Sigmoid colon (tissue), 7 donors: ENCODE results near the gene C17orf75. TPM values are rescaled to one million over a fixed set of nuclear protein-coding genes. Genes with fewer than 3 reads are reported as not detected.

Experiments used
- DNase-seq: peaks from one replicate; pipeline ENCODE4 v3.0.0-alpha.2; 2019
- H3K27ac ChIP-seq, 4 donors: fragments of 200-600 bp; sonication (generic); one replicate each; pipeline ENCODE4 v1.5.1; 2016 to 2019; ENCODE audit warnings: mild to moderate bottlenecking in 1 of 4
- H3K27me3 ChIP-seq, 3 donors: fragments of 200-600 bp; sonication (generic); one replicate each; pipeline ENCODE4 v1.5.1; 2019; ENCODE audit warnings: mild to moderate bottlenecking in 1 of 3
- H3K36me3 ChIP-seq, 4 donors: fragments of 200-600 bp; sonication (generic); one replicate each; pipeline ENCODE4 v1.5.1; 2016 to 2019
- H3K4me1 ChIP-seq, 4 donors: fragments of 200-600 bp; sonication (generic); one replicate each; pipeline ENCODE4 v1.5.1; 2017 to 2019
- H3K4me3 ChIP-seq, 4 donors: fragments of 200-600 bp; sonication (generic); one replicate each; pipeline ENCODE4 v1.5.1; 2017 to 2019; ENCODE audit warnings: mild to moderate bottlenecking in 2 of 4, moderate library complexity in 1 of 4
- H3K9me3 ChIP-seq, 4 donors: fragments of 200-600 bp in 3 of 4; sonication (generic) in 3 of 4; one replicate each; pipeline versions ENCODE4 v1.5.1 to v1.6.1; 2013 to 2019
- EP300 ChIP-seq, 4 donors: sonication (generic); formaldehyde crosslinking; IDR thresholded peaks; one replicate each; pipeline ENCODE4 v1.6.1; 2017; ENCODE audit warnings: antibody characterized with exemption in 4 of 4
- POLR2A ChIP-seq, 2 donors: fragments of 450-650 bp; IDR thresholded peaks; one replicate each; pipeline ENCODE4 v1.6.1; 2016; ENCODE audit warnings: antibody characterized with exemption in 2 of 2, mild to moderate bottlenecking in 2 of 2, moderate library complexity in 2 of 2
- POLR2AphosphoS5 ChIP-seq, 4 donors: sonication (generic); formaldehyde crosslinking; IDR thresholded peaks; one replicate each; pipeline ENCODE4 v1.6.1; 2017; ENCODE audit warnings: antibody characterized with exemption in 4 of 4
- WGBS, 2 donors: extraction: QIAGEN DNeasy Blood & Tissue Kit; methylation state at CpG; one replicate each; pipeline ENCODE4 v1.1.7; 2013; 5-methylcytosine and 5-hydroxymethylcytosine counted together
- intact Hi-C: fragments of 100-400 bp; cut with DNase I; formaldehyde crosslinking; loops from one replicate; pipeline ENCODE4 v1.15.1; 2023
- polyA plus RNA-seq, 3 donors: library from polyadenylated mRNA; stranded (reverse); fragments of 200-250 nt; gene quantifications; one replicate each; pipeline ENCODE4 v1.2.3, GENCODE V29; 2013
- total RNA-seq, 4 donors: library from RNA; depleted of rRNA; stranded (reverse); fragments of >200 nt; gene quantifications; one replicate each; pipeline ENCODE4 v1.1.0, GENCODE V29; 2016
- TF ChIP-seq, protein P1 (sequence below), 4 experiments: fragments of 450-650 bp in 3 of 4; fragments of 200-600 bp in 1 of 4; IDR thresholded peaks; one replicate each; pipeline ENCODE4 v1.5.1; 2016 to 2019; ENCODE audit warnings: antibody characterized with exemption in 4 of 4, mild to moderate bottlenecking in 3 of 4, moderate library complexity in 2 of 4
- donor health status: healthy with polysubstance abuse.
- donor health status: Bipolar disorder and iron deficiency.
- donor health status: healthy.

The C17orf75 gene
- total and polyA plus RNA-seq, 7 donors, result 10.0 to 19.6 (median 10.8) TPM

DNA sequence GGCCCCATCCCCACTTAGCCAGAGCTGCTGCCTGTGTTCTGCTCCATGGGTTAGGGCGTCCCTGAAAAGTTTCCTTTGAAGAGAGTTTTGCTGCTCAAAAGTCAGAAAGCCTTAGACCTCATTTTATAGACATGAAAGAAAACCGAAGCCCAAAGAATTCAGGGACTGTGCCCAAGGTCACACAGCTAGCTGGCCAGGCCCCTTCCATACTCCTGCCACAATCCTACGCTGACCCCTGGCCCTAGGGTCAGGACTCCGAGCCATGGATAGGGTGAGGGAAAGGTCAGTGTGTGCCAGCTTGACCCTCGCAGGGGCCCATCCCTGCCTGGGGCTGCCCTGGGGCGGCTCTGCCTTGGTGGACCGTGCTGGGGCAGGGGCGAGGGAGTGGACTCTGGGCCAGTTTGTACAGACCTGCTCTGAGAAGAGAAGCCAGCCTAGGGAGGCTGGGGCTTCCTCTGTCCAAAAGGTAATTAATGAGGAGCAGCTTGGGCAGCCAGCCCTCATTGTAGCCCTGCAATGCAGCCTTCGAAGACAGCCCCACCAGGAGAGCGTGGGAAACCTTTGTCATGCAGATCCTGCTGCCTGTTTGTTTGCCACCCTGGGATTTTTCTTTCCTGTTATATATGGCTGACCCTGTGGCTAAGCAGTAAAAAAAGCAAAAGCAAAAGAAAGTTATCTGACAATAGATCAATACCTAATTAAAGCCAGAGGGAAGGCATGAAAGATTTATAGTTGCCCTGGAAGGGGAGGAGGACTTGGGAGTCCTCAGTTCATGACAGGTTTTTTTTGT is 38.9 kb downstream of the C17orf75 start:
- WGBS, 2 donors, result 88 to 89% methylated on average over 10 of the region's 10 CpGs
- DNase-seq, result no peak
- H3K36me3 ChIP-seq, result no peaks in the 10 kb centered on the region
- intact Hi-C loops, result no loop called here
- H3K4me3 ChIP-seq, result no peak overlapping the region
- H3K9me3 ChIP-seq, result no peaks in the 10 kb centered on the region
- no peaks in the 10 kb centered on the region for H3K27me3 ChIP-seq
- H3K27ac ChIP-seq, result no peak overlapping the region
- TF ChIP-seq, protein P1, sequence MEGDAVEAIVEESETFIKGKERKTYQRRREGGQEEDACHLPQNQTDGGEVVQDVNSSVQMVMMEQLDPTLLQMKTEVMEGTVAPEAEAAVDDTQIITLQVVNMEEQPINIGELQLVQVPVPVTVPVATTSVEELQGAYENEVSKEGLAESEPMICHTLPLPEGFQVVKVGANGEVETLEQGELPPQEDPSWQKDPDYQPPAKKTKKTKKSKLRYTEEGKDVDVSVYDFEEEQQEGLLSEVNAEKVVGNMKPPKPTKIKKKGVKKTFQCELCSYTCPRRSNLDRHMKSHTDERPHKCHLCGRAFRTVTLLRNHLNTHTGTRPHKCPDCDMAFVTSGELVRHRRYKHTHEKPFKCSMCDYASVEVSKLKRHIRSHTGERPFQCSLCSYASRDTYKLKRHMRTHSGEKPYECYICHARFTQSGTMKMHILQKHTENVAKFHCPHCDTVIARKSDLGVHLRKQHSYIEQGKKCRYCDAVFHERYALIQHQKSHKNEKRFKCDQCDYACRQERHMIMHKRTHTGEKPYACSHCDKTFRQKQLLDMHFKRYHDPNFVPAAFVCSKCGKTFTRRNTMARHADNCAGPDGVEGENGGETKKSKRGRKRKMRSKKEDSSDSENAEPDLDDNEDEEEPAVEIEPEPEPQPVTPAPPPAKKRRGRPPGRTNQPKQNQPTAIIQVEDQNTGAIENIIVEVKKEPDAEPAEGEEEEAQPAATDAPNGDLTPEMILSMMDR (IDR thresholded peaks at IDR 0.05), result no peak
- TF ChIP-seq POLR2AphosphoS5 (IDR thresholded peaks at IDR 0.05), result no peak
- TF ChIP-seq EP300 (IDR thresholded peaks at IDR 0.05), result no peak
- no peak for TF ChIP-seq POLR2A (IDR thresholded peaks at IDR 0.05)
- H3K4me1 ChIP-seq, result peaks cover 0 to 11% (median 0%) of the 10 kb centered on the region in 4 donors

DNA sequence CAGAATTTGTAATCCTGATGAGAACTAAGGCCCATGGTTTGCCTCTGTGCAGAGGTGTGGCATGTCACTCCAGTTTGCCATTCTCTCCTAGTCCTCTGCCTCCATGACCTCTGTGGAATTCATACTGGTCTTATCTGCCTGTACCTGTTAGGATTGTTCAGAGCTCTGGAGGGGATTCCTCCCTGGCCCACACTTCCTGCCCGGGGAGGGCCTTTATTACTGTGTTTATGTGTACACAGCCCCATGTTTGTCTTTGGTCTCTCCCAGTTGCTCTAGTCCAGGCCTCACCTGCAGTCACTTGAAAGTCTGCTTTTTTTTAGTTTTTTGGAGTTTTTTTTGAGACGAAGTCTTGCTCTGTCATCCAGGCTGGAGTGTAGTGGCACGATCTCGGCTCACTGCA is 39.9 kb downstream of the C17orf75 start:
- H3K27me3 ChIP-seq, result no peaks in the 10 kb centered on the region
- no peaks in the 10 kb centered on the region for H3K9me3 ChIP-seq
- no peak overlapping the region for H3K27ac ChIP-seq
- H3K36me3 ChIP-seq, result no peaks in the 10 kb centered on the region
- TF ChIP-seq POLR2AphosphoS5 (IDR thresholded peaks at IDR 0.05) (no peak), EP300 (IDR thresholded peaks at IDR 0.05) (no peak), POLR2A (IDR thresholded peaks at IDR 0.05) (no peak)
- TF ChIP-seq, protein P1 (IDR thresholded peaks at IDR 0.05), result no peak
- H3K4me1 ChIP-seq, result peaks cover 0 to 11% (median 0%) of the 10 kb centered on the region in 4 donors
- 65 to 85% methylated on average over 4 of the region's 4 CpGs for WGBS, 2 donors
- no peak overlapping the region for H3K4me3 ChIP-seq
- DNase-seq, result no peak
- intact Hi-C loops, result no loop called here

DNA sequence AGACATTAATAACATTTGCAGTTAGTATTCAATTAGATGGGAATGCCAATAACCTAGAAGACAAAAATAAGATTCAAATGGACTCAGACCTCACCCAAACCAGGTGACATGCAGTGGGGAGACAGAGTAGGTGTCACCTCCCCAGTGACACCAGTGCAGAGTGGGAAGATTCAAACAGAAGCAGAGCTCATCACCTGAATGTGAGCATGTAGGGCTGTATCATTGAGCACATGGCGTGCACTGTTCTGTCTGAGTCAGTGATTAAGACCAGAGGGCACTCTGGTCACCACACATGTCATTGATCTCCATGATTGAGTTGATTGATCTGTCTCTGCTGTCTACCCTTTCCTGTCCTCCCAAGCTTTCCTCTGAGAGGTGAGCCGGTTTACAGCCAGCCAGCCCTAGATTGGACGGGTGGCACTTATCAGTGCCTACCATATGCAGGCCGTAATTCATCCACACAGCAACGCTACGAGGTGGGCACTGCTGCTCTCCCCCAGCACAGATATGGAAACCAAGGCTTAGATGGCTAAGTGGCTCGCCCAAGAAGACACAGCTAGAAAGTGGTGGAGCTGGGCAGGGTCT is 42.3 kb downstream of the C17orf75 start:
- intact Hi-C loops, result no loop called here
- no peak overlapping the region for H3K27ac ChIP-seq
- no peak for TF ChIP-seq POLR2A (IDR thresholded peaks at IDR 0.05)
- H3K9me3 ChIP-seq, result no peaks in the 10 kb centered on the region
- no peaks in the 10 kb centered on the region for H3K27me3 ChIP-seq
- peaks cover 0 to 11% (median 0%) of the 10 kb centered on the region in 4 donors for H3K4me1 ChIP-seq
- no peaks in the 10 kb centered on the region for H3K36me3 ChIP-seq
- 92 to 93% methylated on average over 7 of the region's 7 CpGs for WGBS, 2 donors
- DNase-seq, result no peak
- H3K4me3 ChIP-seq, result no peak overlapping the region

DNA sequence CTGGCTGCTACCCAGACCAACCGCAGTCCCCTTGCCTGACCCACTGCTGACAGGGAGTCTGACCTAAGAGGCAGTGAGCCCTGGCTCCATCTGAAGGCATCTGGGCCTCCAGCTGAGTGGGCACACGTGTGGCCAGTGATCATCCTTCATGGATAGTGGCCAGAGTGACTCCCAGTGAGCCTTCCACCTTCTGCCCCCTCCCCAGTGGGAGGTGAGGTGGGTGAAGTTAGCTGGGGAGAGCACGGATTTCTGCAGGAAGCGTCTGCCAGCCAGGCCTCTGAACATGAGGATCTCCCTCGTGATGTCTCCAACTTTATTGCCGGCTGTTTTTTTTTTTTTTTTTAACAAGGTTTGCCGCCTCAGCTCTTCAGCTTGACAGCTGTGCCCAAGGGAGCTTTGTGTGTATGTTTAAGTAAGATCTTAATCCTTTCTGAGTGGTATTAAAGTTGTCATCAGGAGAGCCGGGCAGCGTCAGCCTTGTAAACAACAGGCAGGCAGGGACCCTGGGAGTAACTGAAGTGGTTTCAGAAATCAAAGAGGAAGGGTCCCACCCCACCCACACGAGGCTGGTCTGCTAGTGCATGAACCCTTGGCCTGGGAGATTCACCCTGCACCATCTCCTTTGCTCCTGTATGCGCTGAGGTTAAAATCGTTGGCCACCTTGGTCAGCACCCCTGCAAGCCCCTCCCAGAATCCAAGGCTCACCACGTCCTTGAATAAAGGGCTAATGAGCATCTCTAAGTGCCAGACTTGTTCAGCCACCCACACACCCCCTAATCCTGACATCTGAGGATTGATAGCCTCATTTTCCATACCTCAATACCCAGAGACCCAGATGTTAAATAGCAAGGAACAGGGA is 43.0 kb downstream of the C17orf75 start:
- DNase-seq, result no peak
- H3K4me3 ChIP-seq, result no peak overlapping the region
- intact Hi-C loops, result no loop called here
- H3K4me1 ChIP-seq, result peaks cover 0 to 11% (median 0%) of the 10 kb centered on the region in 4 donors
- WGBS, 2 donors, result 33 to 52% methylated on average over 13 of the region's 13 CpGs
- H3K27me3 ChIP-seq, result no peaks in the 10 kb centered on the region
- H3K36me3 ChIP-seq, result no peaks in the 10 kb centered on the region
- no peak overlapping the region for H3K27ac ChIP-seq
- TF ChIP-seq, protein P1 (IDR thresholded peaks at IDR 0.05), result no peak
- TF ChIP-seq POLR2AphosphoS5 (IDR thresholded peaks at IDR 0.05), result no peak
- TF ChIP-seq POLR2A (IDR thresholded peaks at IDR 0.05), result no peak
- TF ChIP-seq EP300 (IDR thresholded peaks at IDR 0.05), result no peak
- no peaks in the 10 kb centered on the region for H3K9me3 ChIP-seq

DNA sequence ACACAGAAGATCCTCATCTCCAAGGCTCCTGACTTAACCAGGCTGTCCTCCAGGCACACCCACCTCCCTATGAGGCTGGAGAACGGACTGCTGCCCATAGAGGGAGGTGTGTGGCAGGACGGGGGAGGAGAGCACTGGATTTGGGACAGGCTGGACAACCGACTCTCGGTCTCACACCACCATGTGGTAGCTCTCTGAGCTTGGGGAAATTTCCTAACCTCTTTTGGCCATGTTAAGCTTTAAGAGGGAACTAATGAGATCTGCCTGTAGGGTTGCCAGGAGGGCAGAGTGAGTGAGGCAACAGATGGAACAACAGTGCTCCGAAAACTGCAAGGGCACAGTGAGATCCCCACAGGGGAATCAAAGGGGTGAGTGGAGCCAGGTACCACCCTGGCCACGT is 43.7 kb downstream of the C17orf75 start:
- no peak for TF ChIP-seq POLR2A (IDR thresholded peaks at IDR 0.05)
- no peak for TF ChIP-seq EP300 (IDR thresholded peaks at IDR 0.05)
- TF ChIP-seq, protein P1 (IDR thresholded peaks at IDR 0.05), result no peak
- TF ChIP-seq POLR2AphosphoS5 (IDR thresholded peaks at IDR 0.05), result no peak
- intact Hi-C loops, result no loop called here
- 87 to 88% methylated on average over 6 of the region's 6 CpGs for WGBS, 2 donors

More for the DNA sequence above, 43.7 kb downstream of the C17orf75 start:
- no peak overlapping the region for H3K27ac ChIP-seq
- H3K4me3 ChIP-seq, result no peak overlapping the region
- H3K9me3 ChIP-seq, result no peaks in the 10 kb centered on the region
- peaks cover 0 to 11% (median 0%) of the 10 kb centered on the region in 4 donors for H3K4me1 ChIP-seq
- DNase-seq, result no peak
- no peaks in the 10 kb centered on the region for H3K36me3 ChIP-seq
- H3K27me3 ChIP-seq, result no peaks in the 10 kb centered on the region
